Gastroesophageal sphincter (tissue), 3 donors: ENCODE measurements around the gene AKAP6.

ENCODE experiments used
- POLR2A ChIP-seq, 2 donors: fragments of 450-650 bp; IDR thresholded peaks; one replicate each; pipeline ENCODE4 v1.6.1; 2017; ENCODE audit warnings: antibody characterized with exemption in 2 of 2, mild to moderate bottlenecking in 2 of 2, moderate library complexity in 1 of 2
- TF ChIP-seq, protein P1 (sequence below), 4 experiments: fragments of 200-600 bp in 2 of 4; fragments of 450-650 bp in 2 of 4; sonication (generic) in 1 of 4; IDR thresholded peaks; one replicate each; pipeline ENCODE4 v1.5.1; 2017 to 2019; ENCODE audit warnings: antibody characterized with exemption in 4 of 4, mild to moderate bottlenecking in 2 of 4, moderate library complexity in 2 of 4

DNA sequence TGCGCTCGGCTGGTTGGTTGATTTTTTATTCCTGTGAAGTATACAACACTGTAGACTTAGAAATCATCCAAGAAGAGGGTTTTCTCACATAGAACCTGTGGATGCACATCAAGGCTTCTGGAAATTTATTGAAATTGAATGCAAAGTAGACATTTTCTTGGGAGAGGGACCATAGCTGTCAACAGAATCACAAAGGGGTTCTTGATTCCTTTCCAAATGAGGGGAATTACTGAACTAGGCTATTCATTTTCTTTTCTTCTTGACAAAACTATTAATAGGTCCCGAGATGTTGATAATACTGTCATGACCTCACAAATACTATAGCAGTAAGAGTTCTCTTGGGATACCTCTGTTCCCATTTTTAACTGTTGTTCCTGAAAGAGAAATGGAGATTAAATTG lies 73.9 kb downstream of the AKAP6 start:
- TF ChIP-seq, protein P1, sequence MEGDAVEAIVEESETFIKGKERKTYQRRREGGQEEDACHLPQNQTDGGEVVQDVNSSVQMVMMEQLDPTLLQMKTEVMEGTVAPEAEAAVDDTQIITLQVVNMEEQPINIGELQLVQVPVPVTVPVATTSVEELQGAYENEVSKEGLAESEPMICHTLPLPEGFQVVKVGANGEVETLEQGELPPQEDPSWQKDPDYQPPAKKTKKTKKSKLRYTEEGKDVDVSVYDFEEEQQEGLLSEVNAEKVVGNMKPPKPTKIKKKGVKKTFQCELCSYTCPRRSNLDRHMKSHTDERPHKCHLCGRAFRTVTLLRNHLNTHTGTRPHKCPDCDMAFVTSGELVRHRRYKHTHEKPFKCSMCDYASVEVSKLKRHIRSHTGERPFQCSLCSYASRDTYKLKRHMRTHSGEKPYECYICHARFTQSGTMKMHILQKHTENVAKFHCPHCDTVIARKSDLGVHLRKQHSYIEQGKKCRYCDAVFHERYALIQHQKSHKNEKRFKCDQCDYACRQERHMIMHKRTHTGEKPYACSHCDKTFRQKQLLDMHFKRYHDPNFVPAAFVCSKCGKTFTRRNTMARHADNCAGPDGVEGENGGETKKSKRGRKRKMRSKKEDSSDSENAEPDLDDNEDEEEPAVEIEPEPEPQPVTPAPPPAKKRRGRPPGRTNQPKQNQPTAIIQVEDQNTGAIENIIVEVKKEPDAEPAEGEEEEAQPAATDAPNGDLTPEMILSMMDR (IDR thresholded peaks at IDR 0.05), result no peak
- TF ChIP-seq POLR2A (IDR thresholded peaks at IDR 0.05), result no peak
